ENCODE data around the gene PLPP7. TPM values are rescaled to one million over a fixed set of nuclear protein-coding genes. Genes with fewer than 3 reads are reported as not detected.

PLPP7 gene
- total RNA-seq, 3 donors from 2014 or later = not detected

GRCh38 chr9:131282688-131283422 is 6.7 kb upstream of the PLPP7 start:
- DNase-seq (no peak), ATAC-seq (peak; percentile 33 to 42)
- Mint-ChIP-seq H3K27me3 (ENCODE audit: low read depth) (peaks cover 9% of the 10 kb centered on the region), H3K36me3 (ENCODE audit: insufficient read depth) (no peaks in the 10 kb centered on the region), H3K9me3 (no peaks in the 10 kb centered on the region), H3K4me3 (no peak overlapping the region), H3K4me1 (ENCODE audit: low read depth) (peaks cover 21% of the 10 kb centered on the region)

- no peak for DNase-seq
- ATAC-seq = no peak
- H3K36me3 Mint-ChIP-seq (ENCODE audit: insufficient read depth) = no peaks in the 10 kb centered on the region
- no peak overlapping the region for H3K4me3 Mint-ChIP-seq
- peaks cover 9% of the 10 kb centered on the region for H3K27me3 Mint-ChIP-seq (ENCODE audit: low read depth)
- H3K4me1 Mint-ChIP-seq (ENCODE audit: low read depth) = peaks cover 10% of the 10 kb centered on the region
- no peaks in the 10 kb centered on the region for H3K9me3 Mint-ChIP-seq
Observed at GRCh38 chr9:131284856-131285255, 4.7 kb upstream of the PLPP7 start.

- Mint-ChIP-seq H3K4me3 (no peak overlapping the region), H3K36me3 (ENCODE audit: insufficient read depth) (no peaks in the 10 kb centered on the region), H3K27me3 (ENCODE audit: low read depth) (peaks cover under 1% of the 10 kb centered on the region), H3K9me3 (no peaks in the 10 kb centered on the region), H3K4me1 (ENCODE audit: low read depth) (peaks cover under 1% of the 10 kb centered on the region)
- ATAC-seq (no peak), DNase-seq (no peak)
Observed at GRCh38 chr9:131287359-131287758, 2.2 kb upstream of the PLPP7 start.

GRCh38 chr9:131288217-131288616 is 1.3 kb upstream of the PLPP7 start:
- ATAC-seq (no peak), DNase-seq (no peak)
- H3K9me3 Mint-ChIP-seq = no peaks in the 10 kb centered on the region
- no peaks in the 10 kb centered on the region for H3K36me3 Mint-ChIP-seq (ENCODE audit: insufficient read depth)
- H3K4me3 Mint-ChIP-seq = no peak overlapping the region
- no peaks in the 10 kb centered on the region for H3K27me3 Mint-ChIP-seq (ENCODE audit: low read depth)
- H3K4me1 Mint-ChIP-seq (ENCODE audit: low read depth) = no peaks in the 10 kb centered on the region

GRCh38 chr9:131290036-131290766 is 678 bp downstream of the PLPP7 start:
- no peaks in the 10 kb centered on the region for H3K9me3 Mint-ChIP-seq
- no peaks in the 10 kb centered on the region for H3K27me3 Mint-ChIP-seq (ENCODE audit: low read depth)
- no peaks in the 10 kb centered on the region for H3K36me3 Mint-ChIP-seq (ENCODE audit: insufficient read depth)
- DNase-seq (no peak), ATAC-seq (peak in 1 of 2 donors; percentile 18)
- no peak overlapping the region for H3K4me3 Mint-ChIP-seq
- H3K4me1 Mint-ChIP-seq (ENCODE audit: low read depth) = no peaks in the 10 kb centered on the region

GRCh38 chr9:131290767-131291370 is 1.3 kb downstream of the PLPP7 start:
- Mint-ChIP-seq H3K36me3 (ENCODE audit: insufficient read depth) (no peaks in the 10 kb centered on the region), H3K4me1 (ENCODE audit: low read depth) (no peaks in the 10 kb centered on the region), H3K4me3 (no peak overlapping the region), H3K9me3 (no peaks in the 10 kb centered on the region), H3K27me3 (ENCODE audit: low read depth) (no peaks in the 10 kb centered on the region)
- no peak for ATAC-seq
- no peak for DNase-seq

- Mint-ChIP-seq H3K36me3 (ENCODE audit: insufficient read depth) (no peaks in the 10 kb centered on the region), H3K9me3 (no peaks in the 10 kb centered on the region), H3K4me3 (no peak overlapping the region), H3K27me3 (ENCODE audit: low read depth) (no peaks in the 10 kb centered on the region), H3K4me1 (ENCODE audit: low read depth) (no peaks in the 10 kb centered on the region)
- ATAC-seq (no peak), DNase-seq (no peak)
Observed at GRCh38 chr9:131291795-131292315, 2.3 kb downstream of the PLPP7 start.

GRCh38 chr9:131292937-131293336 is 3.4 kb downstream of the PLPP7 start:
- Mint-ChIP-seq H3K36me3 (ENCODE audit: insufficient read depth) (no peaks in the 10 kb centered on the region), H3K9me3 (no peaks in the 10 kb centered on the region), H3K27me3 (ENCODE audit: low read depth) (no peaks in the 10 kb centered on the region), H3K4me1 (ENCODE audit: low read depth) (no peaks in the 10 kb centered on the region), H3K4me3 (no peak overlapping the region)
- DNase-seq (no peak), ATAC-seq (no peak)

GRCh38 chr9:131296460-131296859 is 6.9 kb downstream of the PLPP7 start:
- Mint-ChIP-seq H3K36me3 (ENCODE audit: insufficient read depth) (no peaks in the 10 kb centered on the region), H3K4me3 (no peak overlapping the region), H3K27me3 (ENCODE audit: low read depth) (no peaks in the 10 kb centered on the region), H3K4me1 (ENCODE audit: low read depth) (no peaks in the 10 kb centered on the region), H3K9me3 (no peaks in the 10 kb centered on the region)
- DNase-seq (no peak), ATAC-seq (no peak)

GRCh38 chr9:131296906-131297500 is 7.5 kb downstream of the PLPP7 start:
- no peak for ATAC-seq
- Mint-ChIP-seq H3K27me3 (ENCODE audit: low read depth) (no peaks in the 10 kb centered on the region), H3K36me3 (ENCODE audit: insufficient read depth) (no peaks in the 10 kb centered on the region), H3K4me1 (ENCODE audit: low read depth) (no peaks in the 10 kb centered on the region), H3K4me3 (no peak overlapping the region), H3K9me3 (no peaks in the 10 kb centered on the region)
- DNase-seq = no peak

GRCh38 chr9:131297903-131298302 is 8.4 kb downstream of the PLPP7 start:
- Mint-ChIP-seq H3K9me3 (no peaks in the 10 kb centered on the region), H3K27me3 (ENCODE audit: low read depth) (no peaks in the 10 kb centered on the region)

GRCh38 chr9:131298341-131298740 is 8.8 kb downstream of the PLPP7 start:
- H3K4me3 Mint-ChIP-seq = no peak overlapping the region
- no peaks in the 10 kb centered on the region for H3K36me3 Mint-ChIP-seq (ENCODE audit: insufficient read depth)
- H3K9me3 Mint-ChIP-seq = no peaks in the 10 kb centered on the region
- DNase-seq (no peak), ATAC-seq (no peak)
- no peaks in the 10 kb centered on the region for H3K4me1 Mint-ChIP-seq (ENCODE audit: low read depth)
- H3K27me3 Mint-ChIP-seq (ENCODE audit: low read depth) = no peaks in the 10 kb centered on the region

More at GRCh38 chr9:131297903-131298302, 8.4 kb downstream of the PLPP7 start:
- DNase-seq (no peak), ATAC-seq (no peak)
- no peaks in the 10 kb centered on the region for H3K36me3 Mint-ChIP-seq (ENCODE audit: insufficient read depth)
- no peaks in the 10 kb centered on the region for H3K4me1 Mint-ChIP-seq (ENCODE audit: low read depth)
- H3K4me3 Mint-ChIP-seq = no peak overlapping the region

- Mint-ChIP-seq H3K36me3 (ENCODE audit: insufficient read depth) (no peaks in the 10 kb centered on the region), H3K4me1 (ENCODE audit: low read depth) (no peaks in the 10 kb centered on the region), H3K27me3 (ENCODE audit: low read depth) (no peaks in the 10 kb centered on the region), H3K9me3 (no peaks in the 10 kb centered on the region), H3K4me3 (no peak overlapping the region)
- no peak for DNase-seq
- ATAC-seq = no peak
Observed at GRCh38 chr9:131298816-131299215, 9.3 kb downstream of the PLPP7 start.

GRCh38 chr9:131299346-131299960 is 9.9 kb downstream of the PLPP7 start:
- DNase-seq = no peak
- no peak for ATAC-seq
- no peak overlapping the region for H3K4me3 Mint-ChIP-seq
- H3K4me1 Mint-ChIP-seq (ENCODE audit: low read depth) = no peaks in the 10 kb centered on the region
- H3K36me3 Mint-ChIP-seq (ENCODE audit: insufficient read depth) = no peaks in the 10 kb centered on the region
- no peaks in the 10 kb centered on the region for H3K9me3 Mint-ChIP-seq
- no peaks in the 10 kb centered on the region for H3K27me3 Mint-ChIP-seq (ENCODE audit: low read depth)

Measured in activated T-cell treated with anti-CD3 and anti-CD28 coated beads, Interleukin-2, amount 50 U/mL, for 4 hours (primary cell).